ENCODE data around the gene COBLL1.

DNA sequence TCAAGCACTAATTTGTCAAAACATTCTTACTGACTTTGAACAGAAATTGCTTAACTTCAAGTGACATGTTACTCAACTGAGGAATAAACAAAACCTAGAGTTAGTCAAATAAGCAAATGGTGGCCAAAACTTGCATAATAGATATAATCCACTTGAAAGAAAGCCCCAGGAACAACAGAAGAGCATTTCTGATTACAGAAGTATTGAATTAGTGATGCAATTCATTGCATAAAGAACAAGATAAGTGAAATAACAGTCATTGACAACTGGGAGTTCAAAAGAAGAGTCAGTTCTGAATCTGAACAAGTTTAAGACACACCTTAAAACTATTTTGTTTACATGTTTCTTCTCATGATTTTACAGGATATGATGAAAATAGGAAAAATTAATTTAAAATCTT, 30.8 kb downstream of the COBLL1 start:
- TF ChIP-seq, protein P1, sequence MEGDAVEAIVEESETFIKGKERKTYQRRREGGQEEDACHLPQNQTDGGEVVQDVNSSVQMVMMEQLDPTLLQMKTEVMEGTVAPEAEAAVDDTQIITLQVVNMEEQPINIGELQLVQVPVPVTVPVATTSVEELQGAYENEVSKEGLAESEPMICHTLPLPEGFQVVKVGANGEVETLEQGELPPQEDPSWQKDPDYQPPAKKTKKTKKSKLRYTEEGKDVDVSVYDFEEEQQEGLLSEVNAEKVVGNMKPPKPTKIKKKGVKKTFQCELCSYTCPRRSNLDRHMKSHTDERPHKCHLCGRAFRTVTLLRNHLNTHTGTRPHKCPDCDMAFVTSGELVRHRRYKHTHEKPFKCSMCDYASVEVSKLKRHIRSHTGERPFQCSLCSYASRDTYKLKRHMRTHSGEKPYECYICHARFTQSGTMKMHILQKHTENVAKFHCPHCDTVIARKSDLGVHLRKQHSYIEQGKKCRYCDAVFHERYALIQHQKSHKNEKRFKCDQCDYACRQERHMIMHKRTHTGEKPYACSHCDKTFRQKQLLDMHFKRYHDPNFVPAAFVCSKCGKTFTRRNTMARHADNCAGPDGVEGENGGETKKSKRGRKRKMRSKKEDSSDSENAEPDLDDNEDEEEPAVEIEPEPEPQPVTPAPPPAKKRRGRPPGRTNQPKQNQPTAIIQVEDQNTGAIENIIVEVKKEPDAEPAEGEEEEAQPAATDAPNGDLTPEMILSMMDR (IDR thresholded peaks at IDR 0.05) = no peak
- no peak for TF ChIP-seq POLR2A (IDR thresholded peaks at IDR 0.05)

All from heart left ventricle (tissue), 13 donors.